ENCODE measurements around the gene MC1R.

GRCh38 chr16:89951509-89951908, 32.8 kb downstream of the MC1R start:
- TF ChIP-seq CTCF (IDR thresholded peaks at IDR 0.05), result no peak
- no peak for TF ChIP-seq POLR2A (IDR thresholded peaks at IDR 0.05)
